ENCODE data around the gene EBF4.

EBF4 gene

GRCh38 chr20:2734899-2735298 lies 42.3 kb downstream of the EBF4 start:
- no peaks in the 10 kb centered on the region for H4K20me1 ChIP-seq (ENCODE audit: insufficient read depth, low read length)
- no peaks in the 10 kb centered on the region for H3K4me1 ChIP-seq (ENCODE audit: low read length)
- H3K36me3 ChIP-seq (replicated peaks; ENCODE audit: low read depth, low read length): no peaks in the 10 kb centered on the region
- no peak overlapping the region for H2AFZ ChIP-seq (ENCODE audit: low read depth, low read length)
- peaks cover 36% of the 10 kb centered on the region for H3K27me3 ChIP-seq (ENCODE audit: low read depth, low read length)
- H3K9ac ChIP-seq (ENCODE audit: low read length): no peak overlapping the region
- no peaks in the 10 kb centered on the region for H3K79me2 ChIP-seq (ENCODE audit: low read length)
- H3K4me2 ChIP-seq (ENCODE audit: low read length): no peak overlapping the region
- H3K27ac ChIP-seq (ENCODE audit: low read length): no peak overlapping the region
- H3K4me3 ChIP-seq (ENCODE audit: low read length): no peak overlapping the region
- H3K9me3 ChIP-seq (ENCODE audit: insufficient read depth, low read length): peaks cover 10% of the 10 kb centered on the region
- TF ChIP-seq CTCF (IDR thresholded peaks at IDR 0.05; ENCODE audit: low read depth, low read length): no peak
- no peak for TF ChIP-seq EZH2phosphoT487 (IDR thresholded peaks at IDR 0.05; ENCODE audit: low read depth)

- no peak for TF ChIP-seq EZH2phosphoT487 (IDR thresholded peaks at IDR 0.05; ENCODE audit: low read depth)
- TF ChIP-seq CTCF (IDR thresholded peaks at IDR 0.05; ENCODE audit: low read depth, low read length): no peak
- no peak overlapping the region for H3K4me3 ChIP-seq (ENCODE audit: low read length)
- peaks cover 46% of the 10 kb centered on the region for H3K27me3 ChIP-seq (ENCODE audit: low read depth, low read length)
- H3K79me2 ChIP-seq (ENCODE audit: low read length): no peaks in the 10 kb centered on the region
- H3K4me1 ChIP-seq (ENCODE audit: low read length): no peaks in the 10 kb centered on the region
- no peak overlapping the region for H3K27ac ChIP-seq (ENCODE audit: low read length)
- H3K36me3 ChIP-seq (replicated peaks; ENCODE audit: low read depth, low read length): no peaks in the 10 kb centered on the region
- no peak overlapping the region for H3K4me2 ChIP-seq (ENCODE audit: low read length)
- no peak overlapping the region for H3K9ac ChIP-seq (ENCODE audit: low read length)
- no peak overlapping the region for H2AFZ ChIP-seq (ENCODE audit: low read depth, low read length)
- H4K20me1 ChIP-seq (ENCODE audit: insufficient read depth, low read length): no peaks in the 10 kb centered on the region
- peaks cover 10% of the 10 kb centered on the region for H3K9me3 ChIP-seq (ENCODE audit: insufficient read depth, low read length)
Observed at GRCh38 chr20:2736441-2736840, 43.9 kb downstream of the EBF4 start.

- no peaks in the 10 kb centered on the region for H3K79me2 ChIP-seq (ENCODE audit: low read length)
- no peak overlapping the region for H3K4me2 ChIP-seq (ENCODE audit: low read length)
- H3K4me1 ChIP-seq (ENCODE audit: low read length): peaks cover 6% of the 10 kb centered on the region
- H3K9me3 ChIP-seq (ENCODE audit: insufficient read depth, low read length): no peaks in the 10 kb centered on the region
- H3K36me3 ChIP-seq (replicated peaks; ENCODE audit: low read depth, low read length): no peaks in the 10 kb centered on the region
- H3K4me3 ChIP-seq (ENCODE audit: low read length): no peak overlapping the region
- no peaks in the 10 kb centered on the region for H4K20me1 ChIP-seq (ENCODE audit: insufficient read depth, low read length)
- no peak overlapping the region for H3K27ac ChIP-seq (ENCODE audit: low read length)
- H3K27me3 ChIP-seq (ENCODE audit: low read depth, low read length): peaks cover 43% of the 10 kb centered on the region
- no peak overlapping the region for H2AFZ ChIP-seq (ENCODE audit: low read depth, low read length)
- no peak overlapping the region for H3K9ac ChIP-seq (ENCODE audit: low read length)
- TF ChIP-seq CTCF (IDR thresholded peaks at IDR 0.05; ENCODE audit: low read depth, low read length): no peak
- TF ChIP-seq EZH2phosphoT487 (IDR thresholded peaks at IDR 0.05; ENCODE audit: low read depth): no peak
Observed at GRCh38 chr20:2738331-2739041, 45.9 kb downstream of the EBF4 start.

GRCh38 chr20:2739042-2739398 lies 46.4 kb downstream of the EBF4 start:
- no peaks in the 10 kb centered on the region for H3K36me3 ChIP-seq (replicated peaks; ENCODE audit: low read depth, low read length)
- no peak overlapping the region for H3K4me3 ChIP-seq (ENCODE audit: low read length)
- no peaks in the 10 kb centered on the region for H3K79me2 ChIP-seq (ENCODE audit: low read length)

More at GRCh38 chr20:2739042-2739398, 46.4 kb downstream of the EBF4 start:
- no peaks in the 10 kb centered on the region for H3K9me3 ChIP-seq (ENCODE audit: insufficient read depth, low read length)
- H3K9ac ChIP-seq (ENCODE audit: low read length): no peak overlapping the region
- H3K27ac ChIP-seq (ENCODE audit: low read length): no peak overlapping the region
- H3K27me3 ChIP-seq (ENCODE audit: low read depth, low read length): peaks cover 45% of the 10 kb centered on the region
- H3K4me2 ChIP-seq (ENCODE audit: low read length): no peak overlapping the region
- peaks cover 8% of the 10 kb centered on the region for H3K4me1 ChIP-seq (ENCODE audit: low read length)
- TF ChIP-seq CTCF (IDR thresholded peaks at IDR 0.05; ENCODE audit: low read depth, low read length): no peak
- no peak for TF ChIP-seq EZH2phosphoT487 (IDR thresholded peaks at IDR 0.05; ENCODE audit: low read depth)
- H2AFZ ChIP-seq (ENCODE audit: low read depth, low read length): no peak overlapping the region
- no peaks in the 10 kb centered on the region for H4K20me1 ChIP-seq (ENCODE audit: insufficient read depth, low read length)
